ENCODE measurements around the gene EYA4.

DNA sequence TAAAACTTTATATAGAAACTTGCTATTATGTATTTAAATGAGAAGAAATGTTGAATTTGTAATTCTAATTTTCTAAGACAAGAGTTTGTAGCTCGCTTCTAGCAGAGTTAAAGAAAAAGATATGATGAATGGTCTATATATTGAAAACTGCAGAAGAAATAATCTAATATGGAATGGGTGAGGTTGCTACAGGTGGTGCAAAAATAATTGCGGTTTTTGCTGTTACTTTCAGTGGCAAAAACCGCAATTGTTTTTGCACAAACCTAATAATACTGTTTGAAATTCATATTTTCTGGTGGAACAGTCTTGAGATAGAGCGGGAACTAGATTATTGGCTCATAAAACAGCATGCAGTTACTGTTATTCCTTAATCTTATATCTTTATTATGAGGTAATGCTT is 23.9 kb downstream of the EYA4 start:
- TF ChIP-seq EZH2 (IDR thresholded peaks at IDR 0.05; ENCODE audit: insufficient read depth, low read length): no peak
- TF ChIP-seq, protein P1, sequence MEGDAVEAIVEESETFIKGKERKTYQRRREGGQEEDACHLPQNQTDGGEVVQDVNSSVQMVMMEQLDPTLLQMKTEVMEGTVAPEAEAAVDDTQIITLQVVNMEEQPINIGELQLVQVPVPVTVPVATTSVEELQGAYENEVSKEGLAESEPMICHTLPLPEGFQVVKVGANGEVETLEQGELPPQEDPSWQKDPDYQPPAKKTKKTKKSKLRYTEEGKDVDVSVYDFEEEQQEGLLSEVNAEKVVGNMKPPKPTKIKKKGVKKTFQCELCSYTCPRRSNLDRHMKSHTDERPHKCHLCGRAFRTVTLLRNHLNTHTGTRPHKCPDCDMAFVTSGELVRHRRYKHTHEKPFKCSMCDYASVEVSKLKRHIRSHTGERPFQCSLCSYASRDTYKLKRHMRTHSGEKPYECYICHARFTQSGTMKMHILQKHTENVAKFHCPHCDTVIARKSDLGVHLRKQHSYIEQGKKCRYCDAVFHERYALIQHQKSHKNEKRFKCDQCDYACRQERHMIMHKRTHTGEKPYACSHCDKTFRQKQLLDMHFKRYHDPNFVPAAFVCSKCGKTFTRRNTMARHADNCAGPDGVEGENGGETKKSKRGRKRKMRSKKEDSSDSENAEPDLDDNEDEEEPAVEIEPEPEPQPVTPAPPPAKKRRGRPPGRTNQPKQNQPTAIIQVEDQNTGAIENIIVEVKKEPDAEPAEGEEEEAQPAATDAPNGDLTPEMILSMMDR (IDR thresholded peaks at IDR 0.05; ENCODE audit: insufficient read depth, low read depth, low read length): no peak
